GM23338 (cell line): ENCODE measurements around the gene CHST10. TPM values are rescaled to one million over a fixed set of nuclear protein-coding genes. Genes with fewer than 3 reads are reported as not detected.
"Not testable (repeated sequence)": the region's sequence is repeated elsewhere in the genome, so short reads cannot be mapped to it uniquely, and the experiment has no call there.

Source experiments
- ATAC-seq: fragments of 200-7000 bp; cut with Tn5 transposase; 3 replicates; pipeline ENCODE4 v1.9.1; 2020
- DNase-seq: peaks from one replicate; pipeline ENCODE4 v3.0.0-alpha.2; 2015; ENCODE audit warnings: low spot score
- H2AFZ ChIP-seq: fragments of 200-600 bp; sonication (generic); 2 replicates; pipeline ENCODE4 v1.8.0; 2016; ENCODE audit warnings: antibody characterized with exemption, mild to moderate bottlenecking, moderate library complexity
- H3F3A ChIP-seq: fragments of 200-600 bp; sonication (generic); replicated peaks from 2 replicates; pipeline ENCODE4 v1.8.0; 2017; ENCODE audit warnings: antibody characterized with exemption, mixed run types, low read depth
- H3K27ac ChIP-seq: fragments of 200-600 bp; sonication (generic); 2 replicates; pipeline ENCODE4 v1.6.1; 2016; ENCODE audit warnings: low read depth
- H3K27me3 ChIP-seq: fragments of 200-600 bp; sonication (generic); 2 replicates; pipeline ENCODE4 v1.8.0; 2016; ENCODE audit warnings: mild to moderate bottlenecking, mixed run types, moderate library complexity; ENCODE audit not compliant: insufficient read depth
- H3K36me3 ChIP-seq: fragments of 200-600 bp; sonication (generic); 2 replicates; pipeline ENCODE4 v1.8.0; 2016; ENCODE audit warnings: mild to moderate bottlenecking; ENCODE audit not compliant: insufficient read depth
- H3K4me1 ChIP-seq: fragments of 200-600 bp; sonication (generic); 2 replicates; pipeline ENCODE4 v1.8.0; 2016; ENCODE audit warnings: mild to moderate bottlenecking, moderate library complexity; ENCODE audit not compliant: insufficient read depth
- H3K4me2 ChIP-seq: fragments of 200-600 bp; sonication (generic); 2 replicates; pipeline ENCODE4 v1.7.1; 2017; ENCODE audit warnings: mixed run types
- H3K4me3 ChIP-seq: fragments of 200-600 bp; sonication (generic); 2 replicates; pipeline ENCODE4 v1.6.1; 2016; ENCODE audit warnings: mixed run types
- H3K79me2 ChIP-seq: fragments of 200-600 bp; sonication (generic); replicated peaks from 2 replicates; pipeline ENCODE4 v1.8.0; 2017; ENCODE audit warnings: mild to moderate bottlenecking; ENCODE audit not compliant: insufficient read depth
- H3K9me2 ChIP-seq: fragments of 200-600 bp; sonication (generic); 2 replicates; pipeline ENCODE4 v1.8.0; 2017; ENCODE audit not compliant: insufficient read depth
- H4K20me1 ChIP-seq: fragments of 200-600 bp; sonication (generic); replicated peaks from 2 replicates; pipeline ENCODE4 v1.8.0; 2017; ENCODE audit warnings: mild to moderate bottlenecking; ENCODE audit not compliant: insufficient read depth
- H3K27ac Mint-ChIP-seq: 2 replicates; pipeline ENCODE4 v1.8.0; 2020; ENCODE audit warnings: inconsistent platforms, mild to moderate bottlenecking, moderate library complexity, mixed read lengths
- H3K27me3 Mint-ChIP-seq: 3 replicates; pipeline ENCODE4 v1.8.0; 2022; ENCODE audit warnings: low read depth, mild to moderate bottlenecking, moderate library complexity, mixed read lengths, inconsistent platforms; ENCODE audit not compliant: insufficient read depth, poor library complexity
- H3K36me3 Mint-ChIP-seq: 3 replicates; pipeline ENCODE4 v1.8.0; 2021; ENCODE audit warnings: low read depth, mild to moderate bottlenecking, inconsistent platforms, moderate library complexity, mixed read lengths
- H3K4me1 Mint-ChIP-seq: 3 replicates; pipeline ENCODE4 v1.8.0; 2020; ENCODE audit warnings: mild to moderate bottlenecking, inconsistent platforms, mixed read lengths
- H3K4me3 Mint-ChIP-seq: 3 replicates; pipeline ENCODE4 v1.8.0; 2021; ENCODE audit warnings: moderate library complexity, mild to moderate bottlenecking, inconsistent platforms, mixed read lengths
- H3K9me3 Mint-ChIP-seq: 3 replicates; pipeline ENCODE4 v1.8.0; 2020; ENCODE audit warnings: moderate library complexity, mild to moderate bottlenecking, inconsistent platforms, mixed read lengths
- CREB1 ChIP-seq: fragments of 250-450 bp; sonication (Bioruptor Pico); IDR thresholded peaks from 2 replicates; pipeline ENCODE4 v1.5.0; 2020; ENCODE audit warnings: low read depth, mild to moderate bottlenecking, moderate library complexity
- EZH2phosphoT487 ChIP-seq: fragments of 200-600 bp; sonication (generic); IDR thresholded peaks from one replicate; pipeline ENCODE4 v1.8.1; 2018; ENCODE audit warnings: antibody characterized with exemption; ENCODE audit not compliant: unreplicated experiment
- NANOG ChIP-seq: IDR thresholded peaks from 2 replicates; pipeline ENCODE4 v1.6.1; 2016; ENCODE audit warnings: antibody characterized with exemption, borderline replicate concordance
- STAT1 ChIP-seq: IDR thresholded peaks from one replicate; pipeline ENCODE4 v1.6.1; 2016; ENCODE audit warnings: antibody characterized with exemption; ENCODE audit not compliant: unreplicated experiment
- ZNF114 ChIP-seq: fragments of 250-450 bp; sonication (Bioruptor Pico); IDR thresholded peaks from 2 replicates; pipeline ENCODE4 v1.5.0; 2020; ENCODE audit warnings: mild to moderate bottlenecking, moderate library complexity
- ZNF331 ChIP-seq: fragments of 250-450 bp; sonication (Bioruptor Pico); IDR thresholded peaks from 2 replicates; pipeline ENCODE4 v1.5.0; 2020; ENCODE audit warnings: low read depth, mild to moderate bottlenecking, moderate library complexity
- polyA plus RNA-seq: library from polyadenylated mRNA; unstranded; fragments of >200 nt; fragmentation: Nextera tagmentation; extraction: Ambion mirVana; gene quantifications from 2 replicates; pipeline ENCODE4 v1.2.1, GENCODE V29; 2016
- total RNA-seq: library from RNA; depleted of rRNA; stranded (reverse); fragments of >200 nt; shearing (Covaris generic); gene quantifications from 2 replicates; pipeline ENCODE4 v1.2.3, GENCODE V29; 2014
- TF ChIP-seq, protein P1 (sequence below): fragments of 250-450 bp; sonication (Bioruptor Pico); IDR thresholded peaks from 2 replicates; pipeline ENCODE4 v1.5.0; 2020; ENCODE audit warnings: mild to moderate bottlenecking, moderate library complexity
- TF ChIP-seq, protein P2 (sequence below): IDR thresholded peaks from 2 replicates; pipeline ENCODE4 v1.6.1; 2016; ENCODE audit warnings: antibody characterized with exemption
- TF ChIP-seq, protein P3 (sequence below): IDR thresholded peaks from one replicate; pipeline ENCODE4 v1.6.1; 2018; ENCODE audit warnings: antibody characterized with exemption; ENCODE audit not compliant: unreplicated experiment

CHST10 gene
- total and polyA plus RNA-seq, 2 experiments from 2014 or later: 7.7 to 24.5 TPM

DNA sequence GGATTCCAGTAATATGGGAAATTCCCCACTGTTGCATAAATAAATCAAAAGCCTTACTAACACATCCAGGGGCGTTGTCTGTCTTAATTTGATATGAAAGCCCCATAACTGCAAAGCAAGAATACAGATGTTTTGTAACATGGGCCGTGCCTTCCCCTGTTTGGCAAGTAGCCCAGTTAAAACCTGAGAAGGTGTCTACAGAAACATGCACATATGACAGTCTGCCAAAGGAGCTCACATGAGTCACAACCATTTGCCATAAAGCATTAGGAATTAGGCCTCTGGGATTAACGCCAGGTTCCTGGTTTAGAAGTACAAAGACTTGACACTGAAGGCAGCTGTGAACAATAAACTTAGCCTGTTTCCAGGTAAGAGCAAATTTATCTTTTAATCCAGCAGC, 52.0 kb downstream of the CHST10 start (continued):
- TF ChIP-seq, protein P1, sequence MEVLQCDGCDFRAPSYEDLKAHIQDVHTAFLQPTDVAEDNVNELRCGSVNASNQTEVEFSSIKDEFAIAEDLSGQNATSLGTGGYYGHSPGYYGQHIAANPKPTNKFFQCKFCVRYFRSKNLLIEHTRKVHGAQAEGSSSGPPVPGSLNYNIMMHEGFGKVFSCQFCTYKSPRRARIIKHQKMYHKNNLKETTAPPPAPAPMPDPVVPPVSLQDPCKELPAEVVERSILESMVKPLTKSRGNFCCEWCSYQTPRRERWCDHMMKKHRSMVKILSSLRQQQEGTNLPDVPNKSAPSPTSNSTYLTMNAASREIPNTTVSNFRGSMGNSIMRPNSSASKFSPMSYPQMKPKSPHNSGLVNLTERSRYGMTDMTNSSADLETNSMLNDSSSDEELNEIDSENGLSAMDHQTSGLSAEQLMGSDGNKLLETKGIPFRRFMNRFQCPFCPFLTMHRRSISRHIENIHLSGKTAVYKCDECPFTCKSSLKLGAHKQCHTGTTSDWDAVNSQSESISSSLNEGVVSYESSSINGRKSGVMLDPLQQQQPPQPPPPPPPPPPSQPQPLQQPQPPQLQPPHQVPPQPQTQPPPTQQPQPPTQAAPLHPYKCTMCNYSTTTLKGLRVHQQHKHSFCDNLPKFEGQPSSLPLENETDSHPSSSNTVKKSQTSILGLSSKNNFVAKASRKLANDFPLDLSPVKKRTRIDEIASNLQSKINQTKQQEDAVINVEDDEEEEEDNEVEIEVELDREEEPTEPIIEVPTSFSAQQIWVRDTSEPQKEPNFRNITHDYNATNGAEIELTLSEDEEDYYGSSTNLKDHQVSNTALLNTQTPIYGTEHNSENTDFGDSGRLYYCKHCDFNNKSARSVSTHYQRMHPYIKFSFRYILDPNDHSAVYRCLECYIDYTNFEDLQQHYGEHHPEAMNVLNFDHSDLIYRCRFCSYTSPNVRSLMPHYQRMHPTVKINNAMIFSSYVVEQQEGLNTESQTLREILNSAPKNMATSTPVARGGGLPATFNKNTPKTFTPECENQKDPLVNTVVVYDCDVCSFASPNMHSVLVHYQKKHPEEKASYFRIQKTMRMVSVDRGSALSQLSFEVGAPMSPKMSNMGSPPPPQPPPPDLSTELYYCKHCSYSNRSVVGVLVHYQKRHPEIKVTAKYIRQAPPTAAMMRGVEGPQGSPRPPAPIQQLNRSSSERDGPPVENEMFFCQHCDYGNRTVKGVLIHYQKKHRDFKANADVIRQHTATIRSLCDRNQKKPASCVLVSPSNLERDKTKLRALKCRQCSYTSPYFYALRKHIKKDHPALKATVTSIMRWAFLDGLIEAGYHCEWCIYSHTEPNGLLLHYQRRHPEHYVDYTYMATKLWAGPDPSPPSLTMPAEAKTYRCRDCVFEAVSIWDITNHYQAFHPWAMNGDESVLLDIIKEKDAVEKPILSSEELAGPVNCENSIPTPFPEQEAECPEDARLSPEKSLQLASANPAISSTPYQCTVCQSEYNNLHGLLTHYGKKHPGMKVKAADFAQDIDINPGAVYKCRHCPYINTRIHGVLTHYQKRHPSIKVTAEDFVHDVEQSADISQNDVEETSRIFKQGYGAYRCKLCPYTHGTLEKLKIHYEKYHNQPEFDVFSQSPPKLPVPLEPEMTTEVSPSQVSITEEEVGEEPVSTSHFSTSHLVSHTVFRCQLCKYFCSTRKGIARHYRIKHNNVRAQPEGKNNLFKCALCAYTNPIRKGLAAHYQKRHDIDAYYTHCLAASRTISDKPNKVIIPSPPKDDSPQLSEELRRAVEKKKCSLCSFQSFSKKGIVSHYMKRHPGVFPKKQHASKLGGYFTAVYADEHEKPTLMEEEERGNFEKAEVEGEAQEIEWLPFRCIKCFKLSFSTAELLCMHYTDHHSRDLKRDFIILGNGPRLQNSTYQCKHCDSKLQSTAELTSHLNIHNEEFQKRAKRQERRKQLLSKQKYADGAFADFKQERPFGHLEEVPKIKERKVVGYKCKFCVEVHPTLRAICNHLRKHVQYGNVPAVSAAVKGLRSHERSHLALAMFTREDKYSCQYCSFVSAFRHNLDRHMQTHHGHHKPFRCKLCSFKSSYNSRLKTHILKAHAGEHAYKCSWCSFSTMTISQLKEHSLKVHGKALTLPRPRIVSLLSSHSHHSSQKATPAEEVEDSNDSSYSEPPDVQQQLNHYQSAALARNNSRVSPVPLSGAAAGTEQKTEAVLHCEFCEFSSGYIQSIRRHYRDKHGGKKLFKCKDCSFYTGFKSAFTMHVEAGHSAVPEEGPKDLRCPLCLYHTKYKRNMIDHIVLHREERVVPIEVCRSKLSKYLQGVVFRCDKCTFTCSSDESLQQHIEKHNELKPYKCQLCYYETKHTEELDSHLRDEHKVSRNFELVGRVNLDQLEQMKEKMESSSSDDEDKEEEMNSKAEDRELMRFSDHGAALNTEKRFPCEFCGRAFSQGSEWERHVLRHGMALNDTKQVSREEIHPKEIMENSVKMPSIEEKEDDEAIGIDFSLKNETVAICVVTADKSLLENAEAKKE (CRISPR knock-in tag): no peak
- TF ChIP-seq NANOG (no peak), ZNF114 (CRISPR knock-in tag) (no peak), ZNF331 (CRISPR knock-in tag) (no peak), EZH2phosphoT487 (no peak)

DNA sequence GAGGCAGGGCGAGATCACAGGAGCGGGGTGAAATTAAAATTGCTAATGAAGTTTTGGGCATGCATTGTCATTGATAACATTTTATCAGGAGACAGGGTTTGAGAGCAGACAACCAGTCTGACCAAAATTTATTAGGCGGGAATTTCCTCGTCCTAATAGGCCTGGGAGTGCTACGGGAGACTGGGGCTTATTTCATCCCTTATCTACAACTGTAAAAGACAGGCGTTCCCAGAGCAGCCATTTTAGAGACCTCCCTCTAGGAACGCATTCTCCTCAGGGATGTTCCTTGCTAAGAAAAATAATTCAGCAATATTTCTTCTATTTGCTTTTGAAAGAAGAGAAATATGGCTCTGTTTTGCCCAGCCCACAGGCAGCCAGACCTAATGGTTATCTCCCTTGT, 55.2 kb downstream of the CHST10 start:
- Mint-ChIP-seq H3K9me3 (peaks cover 45% of the 10 kb centered on the region), H3K36me3 (peaks cover 29% of the 10 kb centered on the region)
- peaks cover 14% of the 10 kb centered on the region for H3K36me3 ChIP-seq
- H3K27ac ChIP-seq, H3K27me3 ChIP-seq, H3K4me1 ChIP-seq, H3K4me3 Mint-ChIP-seq, H3K79me2 ChIP-seq, H3K27me3 Mint-ChIP-seq, H2AFZ ChIP-seq, H3K9me2 ChIP-seq, H4K20me1 ChIP-seq, H3K27ac Mint-ChIP-seq, H3K4me1 Mint-ChIP-seq, ATAC-seq, H3F3A ChIP-seq, H3K4me3 ChIP-seq, H3K4me2 ChIP-seq: not testable (repeated sequence)
- DNase-seq: peak; percentile 23

DNA sequence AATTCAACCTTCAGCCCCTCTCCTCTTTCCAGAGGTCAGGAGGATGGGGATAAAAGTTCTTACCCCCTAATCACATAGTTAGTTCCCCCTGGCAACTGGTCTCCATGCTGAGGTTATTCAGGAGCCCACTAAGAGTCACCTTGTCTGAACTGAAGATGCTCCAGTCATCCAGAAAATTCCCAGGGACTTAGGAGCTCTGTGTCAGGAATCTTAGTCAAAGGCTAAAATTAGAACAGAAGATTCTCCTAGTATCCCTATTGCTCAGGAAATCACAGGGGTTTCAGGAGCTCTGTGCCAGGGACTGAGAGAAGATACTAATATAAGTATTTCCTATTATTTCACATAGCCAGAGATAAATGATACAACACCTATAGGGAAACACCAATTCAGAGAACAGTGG, 57.9 kb downstream of the CHST10 start:
- Histone ChIP-seq H3K9me2 (peaks cover 19% of the 10 kb centered on the region; the same call in 1 of the 2 replicates), H3K4me2 (no peak overlapping the region), H3F3A (no peaks in the 10 kb centered on the region), H3K4me1 (no peaks in the 10 kb centered on the region), H4K20me1 (no peaks in the 10 kb centered on the region), H3K27ac (no peak overlapping the region), H3K36me3 (peaks cover 14% of the 10 kb centered on the region), H3K79me2 (no peaks in the 10 kb centered on the region), H2AFZ (no peak overlapping the region), H3K27me3 (no peaks in the 10 kb centered on the region), H3K4me3 (no peak overlapping the region)
- Mint-ChIP-seq H3K27ac (no peak overlapping the region), H3K27me3 (peaks cover 4% of the 10 kb centered on the region), H3K9me3 (peaks cover 54% of the 10 kb centered on the region), H3K4me1 (peaks cover 10% of the 10 kb centered on the region; the same call in 2 of the 3 replicates), H3K36me3 (peaks cover 33% of the 10 kb centered on the region), H3K4me3 (no peak overlapping the region)
- DNase-seq (no peak), ATAC-seq (no peak)
- TF ChIP-seq, protein P2, sequence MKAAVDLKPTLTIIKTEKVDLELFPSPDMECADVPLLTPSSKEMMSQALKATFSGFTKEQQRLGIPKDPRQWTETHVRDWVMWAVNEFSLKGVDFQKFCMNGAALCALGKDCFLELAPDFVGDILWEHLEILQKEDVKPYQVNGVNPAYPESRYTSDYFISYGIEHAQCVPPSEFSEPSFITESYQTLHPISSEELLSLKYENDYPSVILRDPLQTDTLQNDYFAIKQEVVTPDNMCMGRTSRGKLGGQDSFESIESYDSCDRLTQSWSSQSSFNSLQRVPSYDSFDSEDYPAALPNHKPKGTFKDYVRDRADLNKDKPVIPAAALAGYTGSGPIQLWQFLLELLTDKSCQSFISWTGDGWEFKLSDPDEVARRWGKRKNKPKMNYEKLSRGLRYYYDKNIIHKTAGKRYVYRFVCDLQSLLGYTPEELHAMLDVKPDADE: no peak
- TF ChIP-seq, protein P3, sequence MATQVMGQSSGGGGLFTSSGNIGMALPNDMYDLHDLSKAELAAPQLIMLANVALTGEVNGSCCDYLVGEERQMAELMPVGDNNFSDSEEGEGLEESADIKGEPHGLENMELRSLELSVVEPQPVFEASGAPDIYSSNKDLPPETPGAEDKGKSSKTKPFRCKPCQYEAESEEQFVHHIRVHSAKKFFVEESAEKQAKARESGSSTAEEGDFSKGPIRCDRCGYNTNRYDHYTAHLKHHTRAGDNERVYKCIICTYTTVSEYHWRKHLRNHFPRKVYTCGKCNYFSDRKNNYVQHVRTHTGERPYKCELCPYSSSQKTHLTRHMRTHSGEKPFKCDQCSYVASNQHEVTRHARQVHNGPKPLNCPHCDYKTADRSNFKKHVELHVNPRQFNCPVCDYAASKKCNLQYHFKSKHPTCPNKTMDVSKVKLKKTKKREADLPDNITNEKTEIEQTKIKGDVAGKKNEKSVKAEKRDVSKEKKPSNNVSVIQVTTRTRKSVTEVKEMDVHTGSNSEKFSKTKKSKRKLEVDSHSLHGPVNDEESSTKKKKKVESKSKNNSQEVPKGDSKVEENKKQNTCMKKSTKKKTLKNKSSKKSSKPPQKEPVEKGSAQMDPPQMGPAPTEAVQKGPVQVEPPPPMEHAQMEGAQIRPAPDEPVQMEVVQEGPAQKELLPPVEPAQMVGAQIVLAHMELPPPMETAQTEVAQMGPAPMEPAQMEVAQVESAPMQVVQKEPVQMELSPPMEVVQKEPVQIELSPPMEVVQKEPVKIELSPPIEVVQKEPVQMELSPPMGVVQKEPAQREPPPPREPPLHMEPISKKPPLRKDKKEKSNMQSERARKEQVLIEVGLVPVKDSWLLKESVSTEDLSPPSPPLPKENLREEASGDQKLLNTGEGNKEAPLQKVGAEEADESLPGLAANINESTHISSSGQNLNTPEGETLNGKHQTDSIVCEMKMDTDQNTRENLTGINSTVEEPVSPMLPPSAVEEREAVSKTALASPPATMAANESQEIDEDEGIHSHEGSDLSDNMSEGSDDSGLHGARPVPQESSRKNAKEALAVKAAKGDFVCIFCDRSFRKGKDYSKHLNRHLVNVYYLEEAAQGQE: no peak
- TF ChIP-seq STAT1: no peak
- no peak for TF ChIP-seq CREB1 (CRISPR knock-in tag)
